Ureter (tissue), 1 donor: ENCODE results near the gene ARPC2. TPM values are rescaled to one million over a fixed set of nuclear protein-coding genes. Genes with fewer than 3 reads are reported as not detected.

Experiments
- DNase-seq: peaks from one replicate; pipeline ENCODE4 v3.0.0-alpha.2; 2020; ENCODE audit warnings: low spot score
- total RNA-seq: library from RNA; stranded (reverse); gene quantifications from one replicate; pipeline ENCODE4 v1.2.4, GENCODE V29; 2023
- donor health status: DM: yes; HTN: yes; CAD: no.

Gene ARPC2
- total RNA-seq, 1 donor from 2014 or later: 520 TPM

DNA sequence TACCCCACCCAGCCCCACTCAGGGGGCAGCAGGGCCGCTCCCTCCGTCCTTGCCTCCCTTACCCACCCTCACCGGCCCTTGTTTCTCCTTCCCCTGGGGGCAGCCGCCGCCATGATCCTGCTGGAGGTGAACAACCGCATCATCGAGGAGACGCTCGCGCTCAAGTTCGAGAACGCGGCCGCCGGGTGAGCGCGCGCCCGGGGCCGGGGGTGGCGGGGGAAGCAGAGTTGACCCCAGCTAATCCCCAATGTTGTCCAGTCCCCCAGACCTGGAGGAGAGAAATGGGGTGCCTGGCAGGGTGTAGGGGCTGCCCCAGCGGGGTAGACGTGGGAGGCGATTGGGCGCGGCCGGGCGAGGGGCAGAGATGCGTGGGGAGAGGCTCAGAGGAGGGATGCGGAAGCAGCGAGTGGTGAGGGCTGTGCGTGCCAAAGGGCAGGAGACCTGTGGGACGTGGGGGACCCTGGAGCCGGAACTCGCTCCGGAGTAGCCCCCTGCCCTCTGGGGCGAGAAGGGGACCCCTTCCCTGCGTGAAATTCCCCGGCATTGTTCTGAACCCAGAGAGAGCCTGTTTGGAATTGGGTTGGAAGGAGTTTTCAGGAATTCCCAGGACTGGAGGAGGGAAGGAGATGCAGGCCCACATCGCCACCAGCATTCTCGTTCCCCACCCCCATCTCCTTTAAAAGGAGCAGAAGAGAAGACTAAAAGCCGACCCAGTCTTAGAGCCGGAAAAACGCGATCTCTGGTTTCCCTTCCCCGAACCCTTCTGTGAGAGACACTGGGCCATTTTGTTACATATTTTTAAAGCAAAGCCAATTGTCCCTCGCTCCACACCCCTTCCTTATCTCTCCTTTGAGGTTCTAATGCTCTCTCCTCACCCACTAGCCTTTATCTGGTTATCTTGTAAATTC, 625 bp downstream of the ARPC2 start:
- peak; percentile 80 for DNase-seq

DNA sequence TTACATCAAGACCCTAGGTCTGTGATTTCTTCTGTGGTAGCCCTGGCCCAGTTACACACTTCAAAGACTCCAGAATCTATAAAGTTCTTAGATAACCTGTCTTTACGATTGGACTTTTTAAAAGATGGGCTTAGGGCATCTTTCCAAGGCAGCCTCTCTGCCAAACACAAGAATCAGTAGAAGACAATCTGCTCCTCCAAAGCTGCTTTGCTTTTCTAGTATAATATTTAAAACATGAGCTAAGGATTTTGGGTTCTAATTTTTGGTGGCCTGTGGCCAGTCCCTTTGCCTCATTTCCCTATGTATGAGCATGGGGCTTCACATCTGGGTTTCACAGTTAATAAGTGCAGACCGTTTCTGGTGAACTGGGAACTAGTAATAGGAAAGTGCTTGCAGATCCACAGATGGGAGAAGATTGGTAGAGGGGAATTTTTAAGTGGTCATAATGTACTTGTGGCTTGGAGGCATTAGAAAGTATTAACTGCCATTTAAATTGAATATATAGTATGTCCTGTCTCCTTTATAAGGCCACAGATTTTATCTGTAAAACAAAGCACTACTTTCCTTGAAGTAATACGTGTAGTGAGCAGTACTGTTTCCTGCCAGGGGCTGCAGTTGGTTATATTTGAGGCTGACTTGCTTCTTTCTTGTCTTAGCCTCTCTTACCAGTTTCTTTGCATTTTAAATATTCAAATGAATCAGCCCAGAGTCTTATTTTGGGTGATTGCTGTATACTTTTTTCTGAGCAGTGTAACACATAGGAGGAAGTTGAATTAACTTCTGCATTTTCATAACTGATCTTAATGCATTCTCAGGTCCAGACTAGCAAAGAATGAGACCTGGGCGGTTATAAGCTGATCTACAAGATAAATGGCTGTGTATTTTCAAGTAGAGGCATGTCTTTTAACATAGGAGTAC, 1.5 kb downstream of the ARPC2 start:
- DNase-seq: no peak

- DNase-seq: no peak
Measured at GRCh38 chr2:218219934-218220333, 2.9 kb downstream of the ARPC2 start.

GRCh38 chr2:218221000-218221399, 4.0 kb downstream of the ARPC2 start:
- DNase-seq: no peak

DNA sequence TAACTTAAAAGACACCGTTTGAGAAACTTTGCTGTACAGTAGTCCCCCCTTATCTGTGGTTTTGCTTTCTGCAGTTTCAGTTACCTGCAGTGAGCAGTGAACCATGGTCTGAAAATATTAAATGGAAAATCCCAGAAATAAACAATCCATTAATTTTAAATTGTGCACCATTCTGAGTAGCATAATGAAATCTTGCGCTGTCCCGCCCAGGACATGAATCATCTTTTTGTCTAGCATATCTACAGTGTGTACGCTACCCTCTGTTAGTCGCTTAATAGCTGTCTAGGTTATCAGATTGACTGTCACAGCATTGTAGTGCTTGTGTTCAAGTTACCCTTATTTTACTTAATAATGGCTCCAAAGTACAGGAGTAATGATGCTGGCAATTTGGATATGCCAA, 6.1 kb downstream of the ARPC2 start:
- DNase-seq: no peak

- no peak for DNase-seq
Measured at GRCh38 chr2:218224186-218224585, 7.2 kb downstream of the ARPC2 start.

DNA sequence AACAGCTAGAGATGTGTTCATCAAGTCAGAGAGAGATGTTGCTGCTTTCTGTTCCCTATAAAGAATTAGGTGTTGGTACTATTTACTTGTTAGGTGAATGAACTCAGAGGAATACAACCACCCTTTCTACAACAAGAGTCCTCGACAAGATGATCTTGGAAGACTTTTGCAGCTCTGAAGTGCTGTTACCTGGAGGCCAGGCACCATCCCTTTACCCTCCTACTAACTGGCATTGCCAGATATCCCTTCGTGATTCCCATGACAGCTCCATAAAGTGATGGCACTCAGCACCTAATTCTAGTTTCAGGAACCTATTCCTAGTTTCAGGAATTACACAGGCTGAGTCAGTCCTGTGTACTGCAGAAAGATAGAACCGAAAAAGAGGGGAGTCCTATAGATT, 9.9 kb downstream of the ARPC2 start:
- DNase-seq: no peak

GRCh38 chr2:218228366-218229090, 11.5 kb downstream of the ARPC2 start:
- no peak for DNase-seq

GRCh38 chr2:218229239-218229638, 12.2 kb downstream of the ARPC2 start:
- no peak for DNase-seq

GRCh38 chr2:218229851-218230250, 12.9 kb downstream of the ARPC2 start:
- DNase-seq: no peak

DNA sequence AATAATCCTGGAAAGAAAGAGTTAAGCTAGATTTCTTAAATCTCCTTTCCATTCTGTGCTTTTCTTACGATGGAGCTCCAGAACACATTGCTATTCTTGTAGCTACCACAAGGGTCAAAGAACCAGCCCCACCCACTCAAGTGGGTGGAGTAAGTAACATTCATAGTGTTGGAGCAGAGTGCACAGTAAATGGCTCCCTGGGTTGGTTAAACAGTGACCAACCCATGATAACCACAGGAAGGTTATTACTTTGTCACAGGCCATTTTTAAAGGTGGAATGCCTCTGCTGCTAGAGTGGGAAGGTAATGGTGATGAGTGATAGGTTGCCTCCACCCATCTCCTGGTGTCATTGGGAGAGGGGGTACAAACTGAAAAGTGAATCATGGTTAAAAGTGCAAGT, 13.9 kb downstream of the ARPC2 start:
- DNase-seq: no peak

DNA sequence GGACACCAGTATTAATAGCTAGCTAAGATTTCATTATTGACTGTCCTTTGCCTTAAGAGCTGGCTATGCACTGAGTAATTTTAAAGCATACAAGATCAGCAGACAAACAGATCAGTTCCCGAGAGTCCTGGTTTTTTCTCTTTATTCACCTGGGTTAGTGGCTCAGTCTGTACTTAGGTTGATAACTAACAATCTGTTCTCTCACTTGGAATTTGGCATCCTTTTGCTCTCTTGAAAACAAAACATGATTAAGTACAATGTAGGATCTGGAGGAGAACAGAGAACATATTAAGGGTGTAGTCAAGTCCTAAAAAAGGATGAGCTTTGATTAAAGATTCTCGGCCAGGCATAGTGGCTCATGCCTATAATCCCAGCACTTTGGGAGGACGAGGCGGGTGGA, 16.6 kb downstream of the ARPC2 start:
- DNase-seq: no peak

- DNase-seq: no peak
Measured at GRCh38 chr2:218234521-218234920, 17.5 kb downstream of the ARPC2 start.

- no peak for DNase-seq
Measured at GRCh38 chr2:218235017-218235416, 18.0 kb downstream of the ARPC2 start.

GRCh38 chr2:218236829-218237228, 19.8 kb downstream of the ARPC2 start:
- DNase-seq: no peak

DNA sequence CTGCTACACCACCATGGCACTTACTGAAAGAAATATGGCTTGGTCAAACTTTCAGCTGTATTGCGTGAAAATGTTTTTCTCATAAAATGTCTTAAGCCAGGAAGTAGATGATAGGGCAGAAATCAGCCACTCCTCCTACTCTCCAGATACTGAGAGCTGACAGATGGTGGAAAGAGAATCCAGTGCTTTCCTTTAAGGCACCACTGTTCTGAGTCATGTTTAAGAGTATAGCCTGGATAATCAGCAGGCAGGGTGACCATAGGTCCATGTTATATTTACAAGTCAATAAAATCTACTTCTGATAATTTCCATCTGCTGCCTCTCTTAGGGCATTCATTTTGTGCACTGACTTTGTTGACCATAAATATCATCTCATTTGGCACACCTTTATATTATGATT, 21.9 kb downstream of the ARPC2 start:
- no peak for DNase-seq

DNA sequence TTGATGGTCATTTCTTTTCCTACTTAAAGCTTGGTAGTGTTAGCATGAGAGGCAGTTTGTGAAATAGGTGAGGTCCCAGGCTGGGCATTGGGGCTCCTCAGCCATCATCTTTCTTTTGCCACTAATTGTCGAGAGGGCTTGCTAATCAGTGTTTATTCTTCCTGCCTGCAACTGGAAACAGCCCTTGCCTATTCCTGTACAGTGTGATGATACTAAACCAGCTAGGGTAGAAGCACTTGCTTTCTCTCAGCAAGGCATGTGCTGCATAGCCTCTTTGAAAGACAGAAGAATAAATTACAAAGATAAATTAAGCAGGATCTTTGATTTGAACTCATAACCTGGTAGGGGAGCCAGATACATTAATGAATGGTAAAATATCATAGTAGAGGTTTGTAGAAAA, 27.2 kb downstream of the ARPC2 start:
- DNase-seq: no peak

- DNase-seq: no peak
Measured at GRCh38 chr2:218244665-218245064, 27.7 kb downstream of the ARPC2 start.

DNA sequence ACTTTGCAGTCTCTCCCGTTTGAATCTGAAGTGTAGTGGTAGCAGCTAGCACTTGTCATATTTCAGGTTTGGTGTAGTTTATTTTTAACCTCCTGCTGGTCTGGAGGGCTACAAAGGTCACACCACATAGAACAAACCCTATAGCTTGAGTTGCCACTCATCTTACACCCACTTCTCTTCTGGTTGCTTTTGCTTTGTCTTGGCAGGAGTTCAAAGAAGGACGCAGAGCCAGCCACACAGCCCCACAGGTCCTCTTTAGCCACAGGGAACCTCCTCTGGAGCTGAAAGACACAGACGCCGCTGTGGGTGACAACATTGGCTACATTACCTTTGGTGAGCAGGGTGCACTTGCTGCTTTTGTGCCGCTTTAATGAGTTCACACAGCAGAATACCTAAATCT, 28.2 kb downstream of the ARPC2 start:
- DNase-seq: no peak

- no peak for DNase-seq
Measured at GRCh38 chr2:218249691-218250090, 32.7 kb downstream of the ARPC2 start.

- DNase-seq: no peak
Measured at GRCh38 chr2:218252509-218253231, 35.7 kb downstream of the ARPC2 start.
